ENCODE measurements around the gene CHMP2B. TPM values are rescaled to one million over a fixed set of nuclear protein-coding genes. Genes with fewer than 3 reads are reported as not detected.

CHMP2B gene
- total RNA-seq, 3 donors from 2014 or later (not counting 1 experiment from before 2014, with no cell fraction given) = 22.0 to 34.2 (median 29.1) TPM

DNA sequence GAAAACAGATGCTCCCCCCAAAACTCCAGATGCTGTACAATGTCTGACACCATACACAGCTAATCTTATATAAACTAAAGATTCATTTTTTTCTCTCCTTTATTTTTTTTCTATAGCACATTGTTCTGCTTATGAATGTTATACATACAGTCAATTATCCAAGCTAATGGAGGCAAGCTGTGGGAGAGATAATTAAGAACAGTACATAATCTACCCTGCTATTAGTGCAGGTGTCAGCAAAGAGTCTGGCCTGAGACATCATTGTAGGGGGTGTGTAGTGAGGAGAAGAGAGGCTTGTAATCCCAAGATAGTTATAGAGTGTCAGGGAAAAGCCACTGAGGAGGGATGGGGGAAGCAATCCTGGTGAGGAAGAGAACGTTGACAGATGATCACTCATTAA, 25.4 kb upstream of the CHMP2B start:
- WGBS (ENCODE audit: insufficient coverage) = 73% methylated on average over 1 of the region's 1 CpG
- Histone ChIP-seq H3K4me3 (ENCODE audit: low read length) (no peak overlapping the region), H3K27ac (ENCODE audit: low read length) (no peak overlapping the region), H3K27me3 (ENCODE audit: control insufficient read depth, insufficient read depth, low read length) (peaks cover 4% of the 10 kb centered on the region), H3K36me3 (ENCODE audit: control insufficient read depth, insufficient read depth, low read length) (no peaks in the 10 kb centered on the region), H3K9me3 (ENCODE audit: control insufficient read depth, insufficient read depth, low read length) (no peaks in the 10 kb centered on the region), H3K4me1 (ENCODE audit: control insufficient read depth, insufficient read depth, low read length) (no peaks in the 10 kb centered on the region)
- intact Hi-C loops (cut with micrococcal nuclease) = no loop called here
- TF ChIP-seq, protein P1, sequence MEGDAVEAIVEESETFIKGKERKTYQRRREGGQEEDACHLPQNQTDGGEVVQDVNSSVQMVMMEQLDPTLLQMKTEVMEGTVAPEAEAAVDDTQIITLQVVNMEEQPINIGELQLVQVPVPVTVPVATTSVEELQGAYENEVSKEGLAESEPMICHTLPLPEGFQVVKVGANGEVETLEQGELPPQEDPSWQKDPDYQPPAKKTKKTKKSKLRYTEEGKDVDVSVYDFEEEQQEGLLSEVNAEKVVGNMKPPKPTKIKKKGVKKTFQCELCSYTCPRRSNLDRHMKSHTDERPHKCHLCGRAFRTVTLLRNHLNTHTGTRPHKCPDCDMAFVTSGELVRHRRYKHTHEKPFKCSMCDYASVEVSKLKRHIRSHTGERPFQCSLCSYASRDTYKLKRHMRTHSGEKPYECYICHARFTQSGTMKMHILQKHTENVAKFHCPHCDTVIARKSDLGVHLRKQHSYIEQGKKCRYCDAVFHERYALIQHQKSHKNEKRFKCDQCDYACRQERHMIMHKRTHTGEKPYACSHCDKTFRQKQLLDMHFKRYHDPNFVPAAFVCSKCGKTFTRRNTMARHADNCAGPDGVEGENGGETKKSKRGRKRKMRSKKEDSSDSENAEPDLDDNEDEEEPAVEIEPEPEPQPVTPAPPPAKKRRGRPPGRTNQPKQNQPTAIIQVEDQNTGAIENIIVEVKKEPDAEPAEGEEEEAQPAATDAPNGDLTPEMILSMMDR (IDR thresholded peaks at IDR 0.05) = no peak
- H3K36me3 Mint-ChIP-seq = no peaks in the 10 kb centered on the region
- no peak overlapping the region for H3K4me3 Mint-ChIP-seq
- H3K9me3 Mint-ChIP-seq = peaks cover 0 to 2% of the 10 kb centered on the region in 2 donors
- no peak overlapping the region for H3K27ac Mint-ChIP-seq
- H3K27me3 Mint-ChIP-seq (ENCODE audit: low read depth in 2 of 2) = peaks cover 0 to 5% of the 10 kb centered on the region in 2 donors
- DNase-seq (no peak), ATAC-seq (no peak)
- H3K4me1 Mint-ChIP-seq = no peaks in the 10 kb centered on the region

GRCh38 chr3:87203809-87204208, 23.3 kb upstream of the CHMP2B start:
- H3K27me3 Mint-ChIP-seq (ENCODE audit: low read depth in 2 of 2) = peaks cover 0 to 5% of the 10 kb centered on the region in 2 donors
- H3K36me3 Mint-ChIP-seq = no peaks in the 10 kb centered on the region
- WGBS (ENCODE audit: insufficient coverage) = 100% methylated on average over 1 of the region's 1 CpG
- ATAC-seq = no peak
- H3K4me1 Mint-ChIP-seq = no peaks in the 10 kb centered on the region
- DNase-seq = no peak
- TF ChIP-seq, protein P1 (IDR thresholded peaks at IDR 0.05) = no peak
- H3K4me3 Mint-ChIP-seq = no peak overlapping the region
- Histone ChIP-seq H3K27me3 (ENCODE audit: control insufficient read depth, insufficient read depth, low read length) (peaks cover 6% of the 10 kb centered on the region), H3K4me3 (ENCODE audit: low read length) (no peak overlapping the region), H3K27ac (ENCODE audit: low read length) (no peak overlapping the region), H3K9me3 (ENCODE audit: control insufficient read depth, insufficient read depth, low read length) (no peaks in the 10 kb centered on the region), H3K36me3 (ENCODE audit: control insufficient read depth, insufficient read depth, low read length) (no peaks in the 10 kb centered on the region), H3K4me1 (ENCODE audit: control insufficient read depth, insufficient read depth, low read length) (no peaks in the 10 kb centered on the region)
- no peak overlapping the region for H3K27ac Mint-ChIP-seq
- intact Hi-C loops (cut with micrococcal nuclease) = no loop called here
- peaks cover 0 to 2% of the 10 kb centered on the region in 2 donors for H3K9me3 Mint-ChIP-seq

- Mint-ChIP-seq H3K4me1 (no peaks in the 10 kb centered on the region), H3K27ac (no peak overlapping the region), H3K36me3 (no peaks in the 10 kb centered on the region), H3K27me3 (ENCODE audit: low read depth in 2 of 2) (peaks cover 3 to 6% of the 10 kb centered on the region in 2 donors), H3K4me3 (no peak overlapping the region), H3K9me3 (peaks cover 0 to 2% of the 10 kb centered on the region in 2 donors)
- Histone ChIP-seq H3K36me3 (ENCODE audit: control insufficient read depth, insufficient read depth, low read length) (no peaks in the 10 kb centered on the region), H3K9me3 (ENCODE audit: control insufficient read depth, insufficient read depth, low read length) (no peaks in the 10 kb centered on the region), H3K4me3 (ENCODE audit: low read length) (no peak overlapping the region), H3K27ac (ENCODE audit: low read length) (no peak overlapping the region), H3K4me1 (ENCODE audit: control insufficient read depth, insufficient read depth, low read length) (no peaks in the 10 kb centered on the region), H3K27me3 (ENCODE audit: control insufficient read depth, insufficient read depth, low read length) (peaks cover 6% of the 10 kb centered on the region)
- intact Hi-C loops (cut with micrococcal nuclease) = no loop called here
- TF ChIP-seq, protein P1 (IDR thresholded peaks at IDR 0.05) = no peak
- DNase-seq (no peak), ATAC-seq (no peak)
- 13% methylated on average over 1 of the region's 2 CpGs for WGBS (ENCODE audit: insufficient coverage)
These were observed 21.0 kb upstream of the CHMP2B start for GRCh38 chr3:87206070-87206469.

GRCh38 chr3:87206635-87207034, 20.5 kb upstream of the CHMP2B start:
- Mint-ChIP-seq H3K36me3 (no peaks in the 10 kb centered on the region), H3K4me3 (no peak overlapping the region), H3K9me3 (peaks cover 0 to 2% of the 10 kb centered on the region in 2 donors), H3K27ac (no peak overlapping the region), H3K4me1 (no peaks in the 10 kb centered on the region), H3K27me3 (ENCODE audit: low read depth in 2 of 2) (peaks cover 8 to 9% of the 10 kb centered on the region in 2 donors)
- 80% methylated on average over 1 of the region's 1 CpG for WGBS (ENCODE audit: insufficient coverage)
- H3K36me3 ChIP-seq (ENCODE audit: control insufficient read depth, insufficient read depth, low read length) = no peaks in the 10 kb centered on the region
- no peaks in the 10 kb centered on the region for H3K9me3 ChIP-seq (ENCODE audit: control insufficient read depth, insufficient read depth, low read length)
- intact Hi-C loops (cut with micrococcal nuclease) = no loop called here
- H3K27me3 ChIP-seq (ENCODE audit: control insufficient read depth, insufficient read depth, low read length) = peaks cover 8% of the 10 kb centered on the region
- H3K4me3 ChIP-seq (ENCODE audit: low read length) = no peak overlapping the region
- no peaks in the 10 kb centered on the region for H3K4me1 ChIP-seq (ENCODE audit: control insufficient read depth, insufficient read depth, low read length)
- ATAC-seq = no peak
- H3K27ac ChIP-seq (ENCODE audit: low read length) = no peak overlapping the region
- TF ChIP-seq, protein P1 (IDR thresholded peaks at IDR 0.05) = no peak
- no peak for DNase-seq

All from natural killer cell (primary cell).